SK-N-SH (cell line): ENCODE measurements around the gene MN1. TPM values are rescaled to one million over a fixed set of nuclear protein-coding genes. Genes with fewer than 3 reads are reported as not detected.

ENCODE experiments used
- CTCF ChIA-PET: fragments of 300-600, 350-600 bp; formaldehyde crosslinking; extraction: SDS; loops from one replicate; lab custom pipeline; 2021; lab: Yijun Ruan, JAX
- POLR2A ChIA-PET: fragments of 350-600 bp; sonication (Branson Sonifier 250); formaldehyde crosslinking; extraction: SDS; loops from one replicate; lab custom pipeline; 2020; ENCODE audit warnings: antibody characterized with exemption, inconsistent platforms; lab: Yijun Ruan, JAX
- DNase-seq: peaks from one replicate; pipeline ENCODE4 v3.0.0; 2012
- H2AFZ ChIP-seq: fragments of 200-600 bp; sonication (generic); 2 replicates; pipeline ENCODE4 v1.8.1; 2016; ENCODE audit warnings: antibody characterized with exemption, mild to moderate bottlenecking, low read depth
- H3F3A ChIP-seq: fragments of 200-600 bp; sonication (generic); replicated peaks from 2 replicates; pipeline ENCODE3; 2016; ENCODE audit warnings: antibody characterized with exemption, mild to moderate bottlenecking; ENCODE audit not compliant: insufficient read depth
- H3K27ac ChIP-seq, 2 experiments: fragments of 200-500 bp in 1 of 2; fragments of 200-600 bp in 1 of 2; sonication (Bioruptor generic) in 1 of 2; sonication (generic), shearing (Covaris generic) in 1 of 2; 2 replicates each; pipeline versions ENCODE4 v1.5.1 to v1.6.1; 2014 to 2016; ENCODE audit warnings: low read depth in 2 of 2, inconsistent platforms in 1 of 2, low read length in 1 of 2, mild to moderate bottlenecking in 1 of 2, mixed read lengths in 1 of 2
- H3K27me3 ChIP-seq: fragments of 200-600 bp; sonication (generic), shearing (Covaris generic); 2 replicates; pipeline ENCODE4 v1.6.1; 2016; ENCODE audit warnings: mixed run types; ENCODE audit not compliant: insufficient read depth
- H3K36me3 ChIP-seq, 2 experiments: fragments of 200-500 bp in 1 of 2; fragments of 200-600 bp in 1 of 2; sonication (Bioruptor generic) in 1 of 2; sonication (generic) in 1 of 2; replicated peaks in 1 of 2; 2 replicates each; pipeline versions ENCODE3 to v1.5.1; 2014 to 2016; ENCODE audit warnings: low read length in 1 of 2, mild to moderate bottlenecking in 1 of 2; ENCODE audit not compliant: insufficient read depth in 2 of 2, control insufficient read depth in 1 of 2
- H3K4me1 ChIP-seq, 2 experiments: fragments of 200-500 bp in 1 of 2; fragments of 200-600 bp in 1 of 2; sonication (Bioruptor generic) in 1 of 2; sonication (generic), shearing (Covaris generic) in 1 of 2; 2 replicates each; pipeline versions ENCODE4 v1.5.1 to v1.6.1; 2014 to 2016; ENCODE audit warnings: low read depth in 1 of 2, low read length in 1 of 2, mixed run types in 1 of 2; ENCODE audit not compliant: insufficient read depth in 2 of 2, control insufficient read depth in 1 of 2
- H3K4me2 ChIP-seq: fragments of 200-600 bp; sonication (generic), shearing (Covaris generic); 2 replicates; pipeline ENCODE4 v1.6.1; 2017; ENCODE audit warnings: mixed run types
- H3K4me3 ChIP-seq, 2 experiments: fragments of 200-500 bp in 1 of 2; fragments of 200-600 bp in 1 of 2; sonication (Bioruptor generic) in 1 of 2; sonication (generic), shearing (Covaris generic) in 1 of 2; 2 replicates each; pipeline versions ENCODE4 v1.5.1 to v1.8.1; 2014 to 2016; ENCODE audit warnings: low read depth in 2 of 2, inconsistent platforms in 1 of 2, low read length in 1 of 2, mild to moderate bottlenecking in 1 of 2, mixed read lengths in 1 of 2, moderate library complexity in 1 of 2
- H3K79me2 ChIP-seq: fragments of 200-600 bp; sonication (generic); 2 replicates; pipeline ENCODE4 v1.8.1; 2017; ENCODE audit warnings: mild to moderate bottlenecking; ENCODE audit not compliant: insufficient read depth
- H3K9ac ChIP-seq: fragments of 200-600 bp; sonication (generic); 2 replicates; pipeline ENCODE4 v1.6.1; 2017; ENCODE audit warnings: mixed run types
- H3K9me2 ChIP-seq: fragments of 200-600 bp; sonication (generic); 2 replicates; pipeline ENCODE4 v1.6.1; 2017; ENCODE audit warnings: mixed run types
- H3K9me3 ChIP-seq: fragments of 200-600 bp; sonication (generic); 2 replicates; pipeline ENCODE4 v1.6.1; 2017; ENCODE audit warnings: mixed run types, mild to moderate bottlenecking, moderate library complexity
- H4K20me1 ChIP-seq: fragments of 200-600 bp; sonication (generic); 2 replicates; pipeline ENCODE4 v1.6.1; 2017; ENCODE audit warnings: mild to moderate bottlenecking, mixed run types; ENCODE audit not compliant: insufficient read depth
- CHD2 ChIP-seq: fragments of 150-350 bp; IDR thresholded peaks from 2 replicates; pipeline ENCODE4 v1.6.1; 2018; ENCODE audit warnings: low read length; ENCODE audit not compliant: partially characterized antibody
- ELF1 ChIP-seq: IDR thresholded peaks from 2 replicates; pipeline ENCODE4 v1.4.0; 2012
- EZH2phosphoT487 ChIP-seq: fragments of 200-600 bp; sonication (generic); IDR thresholded peaks from 2 replicates; pipeline ENCODE4 v1.6.1; 2017; ENCODE audit warnings: low read depth, mixed run types, mild to moderate bottlenecking, antibody characterized with exemption, moderate library complexity, borderline replicate concordance
- FOXM1 ChIP-seq: IDR thresholded peaks from 2 replicates; pipeline ENCODE4 v1.4.0; 2012; ENCODE audit warnings: low read depth, mild to moderate bottlenecking
- GATA2 ChIP-seq: sonication (generic); formaldehyde crosslinking; IDR thresholded peaks from 2 replicates; pipeline ENCODE4 v1.5.0; 2020; ENCODE audit warnings: mild to moderate bottlenecking, missing genetic modification reagents
- JUND ChIP-seq: IDR thresholded peaks from 2 replicates; pipeline ENCODE4 v1.4.0; 2012
- MXI1 ChIP-seq: IDR thresholded peaks from 2 replicates; pipeline ENCODE4 v1.6.1; 2012; ENCODE audit warnings: mild to moderate bottlenecking, low read depth, low read length, improper control_type of control experiment
- POLR2AphosphoS5 ChIP-seq: IDR thresholded peaks from 2 replicates; pipeline ENCODE4 v1.6.1; 2012; ENCODE audit warnings: low read depth, low read length
- RFX5 ChIP-seq: IDR thresholded peaks from 2 replicates; pipeline ENCODE4 v1.6.1; 2012; ENCODE audit warnings: mild to moderate bottlenecking, improper control_type of control experiment, low read length
- RXRA ChIP-seq: IDR thresholded peaks from 2 replicates; pipeline ENCODE4 v1.4.0; 2012; ENCODE audit warnings: low read depth, mild to moderate bottlenecking, borderline replicate concordance
- SMC3 ChIP-seq: IDR thresholded peaks from 2 replicates; pipeline ENCODE4 v1.6.1; 2012; ENCODE audit warnings: low read depth, low read length, improper control_type of control experiment
- TAF1 ChIP-seq: IDR thresholded peaks from 2 replicates; pipeline ENCODE4 v1.6.1; 2012; ENCODE audit warnings: low read depth, mild to moderate bottlenecking, low read length, moderate library complexity, borderline replicate concordance
- TEAD4 ChIP-seq: IDR thresholded peaks from 2 replicates; pipeline ENCODE4 v1.4.0; 2012; ENCODE audit warnings: mild to moderate bottlenecking, borderline replicate concordance; ENCODE audit not compliant: insufficient read depth
- YY1 ChIP-seq: IDR thresholded peaks from 2 replicates; pipeline ENCODE4 v1.4.0; 2012; ENCODE audit warnings: low read depth, mild to moderate bottlenecking
- WGBS: methylation state at CpG from one replicate; pipeline ENCODE4 v1.1.6; 2017; ENCODE audit warnings: low lambda C conversion rate; 5-methylcytosine and 5-hydroxymethylcytosine counted together
- polyA plus RNA-seq, 3 experiments: library from polyadenylated mRNA; depleted of rRNA; stranded (reverse); fragments of >200 nt; gene quantifications; 2 replicates each; pipeline ENCODE4 v1.2.3, GENCODE V29; 2012
- TF ChIP-seq, protein P1 (sequence below): IDR thresholded peaks from 2 replicates; pipeline ENCODE4 v1.6.1; 2012; ENCODE audit warnings: mild to moderate bottlenecking, low read depth, low read length, moderate library complexity
- TF ChIP-seq, protein P2 (sequence below): fragments of 200-600 bp; sonication (generic); IDR thresholded peaks from 2 replicates; pipeline ENCODE4 v1.6.1; 2017; ENCODE audit warnings: antibody characterized with exemption, mild to moderate bottlenecking, moderate library complexity
- TF ChIP-seq, protein P3 (sequence below): IDR thresholded peaks from 2 replicates; pipeline ENCODE4 v1.4.0; 2012; ENCODE audit warnings: low read depth
- TF ChIP-seq, protein P4 (sequence below): fragments of 150-350 bp; IDR thresholded peaks from 2 replicates; pipeline ENCODE4 v1.6.1; 2017; ENCODE audit warnings: antibody characterized with exemption, low read length, low read depth, borderline replicate concordance
- TF ChIP-seq, protein P5 (sequence below): IDR thresholded peaks from 2 replicates; pipeline ENCODE4 v1.4.0; 2012; ENCODE audit warnings: low read depth, borderline replicate concordance

The MN1 gene
- polyA plus RNA-seq, 1 of the 3 experiments (the other 2 are of a cell fraction): 0.20 TPM

DNA sequence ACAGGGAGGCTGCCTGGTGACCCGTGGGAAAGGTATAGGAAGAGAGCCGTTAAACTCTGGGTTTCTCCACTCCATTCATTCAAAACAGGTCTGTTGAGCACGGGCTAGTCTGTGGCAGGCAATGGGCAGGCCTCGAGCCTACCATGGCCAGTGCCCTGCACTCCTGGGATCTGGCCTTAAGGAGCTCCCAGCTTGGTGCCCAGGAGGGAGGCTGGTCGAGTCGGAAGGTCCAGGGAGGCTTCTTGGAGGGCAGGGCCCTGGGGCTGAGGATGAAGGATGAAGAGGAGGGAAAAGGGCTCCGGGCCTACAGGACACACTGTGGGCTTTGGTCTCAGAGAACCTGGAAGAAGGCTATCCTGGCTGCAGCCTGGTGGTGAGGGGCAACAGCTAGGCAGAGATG lies 41.9 kb upstream of the MN1 start:
- no peaks in the 10 kb centered on the region for H3K9me3 ChIP-seq
- no peaks in the 10 kb centered on the region for H3K79me2 ChIP-seq
- no peaks in the 10 kb centered on the region for H3K9me2 ChIP-seq
- H3K27me3 ChIP-seq: no peaks in the 10 kb centered on the region
- 68% methylated on average over 6 of the region's 7 CpGs for WGBS
- peaks cover 8 to 56% of the 10 kb centered on the region in 2 experiments; a peak in 3 of 4 replicates for H3K4me1 ChIP-seq
- DNase-seq: no peak
- H3K4me2 ChIP-seq: no peak overlapping the region
- no peak overlapping the region for H3K9ac ChIP-seq
- POLR2A ChIA-PET: no interaction called here
- peak overlapping the region in 1 of 2 experiments; percentile 98; a peak in 2 of 4 replicates for H3K27ac ChIP-seq
- H3K36me3 ChIP-seq: peaks cover 5 to 13% of the 10 kb centered on the region in 2 experiments
- H4K20me1 ChIP-seq: no peaks in the 10 kb centered on the region
- H2AFZ ChIP-seq: no peak overlapping the region
- H3F3A ChIP-seq: no peaks in the 10 kb centered on the region
- CTCF ChIA-PET: interaction anchor here (0.7 to 1.5 kb wide), 6 partner anchors 10 to 38 kb away, joined by 3 to 7 read pairs (median 4); no protein-coding TSS in a partner anchor
- no peak overlapping the region for H3K4me3 ChIP-seq
- TF ChIP-seq YY1: no peak
- no peak for TF ChIP-seq MXI1
- TF ChIP-seq, protein P1, sequence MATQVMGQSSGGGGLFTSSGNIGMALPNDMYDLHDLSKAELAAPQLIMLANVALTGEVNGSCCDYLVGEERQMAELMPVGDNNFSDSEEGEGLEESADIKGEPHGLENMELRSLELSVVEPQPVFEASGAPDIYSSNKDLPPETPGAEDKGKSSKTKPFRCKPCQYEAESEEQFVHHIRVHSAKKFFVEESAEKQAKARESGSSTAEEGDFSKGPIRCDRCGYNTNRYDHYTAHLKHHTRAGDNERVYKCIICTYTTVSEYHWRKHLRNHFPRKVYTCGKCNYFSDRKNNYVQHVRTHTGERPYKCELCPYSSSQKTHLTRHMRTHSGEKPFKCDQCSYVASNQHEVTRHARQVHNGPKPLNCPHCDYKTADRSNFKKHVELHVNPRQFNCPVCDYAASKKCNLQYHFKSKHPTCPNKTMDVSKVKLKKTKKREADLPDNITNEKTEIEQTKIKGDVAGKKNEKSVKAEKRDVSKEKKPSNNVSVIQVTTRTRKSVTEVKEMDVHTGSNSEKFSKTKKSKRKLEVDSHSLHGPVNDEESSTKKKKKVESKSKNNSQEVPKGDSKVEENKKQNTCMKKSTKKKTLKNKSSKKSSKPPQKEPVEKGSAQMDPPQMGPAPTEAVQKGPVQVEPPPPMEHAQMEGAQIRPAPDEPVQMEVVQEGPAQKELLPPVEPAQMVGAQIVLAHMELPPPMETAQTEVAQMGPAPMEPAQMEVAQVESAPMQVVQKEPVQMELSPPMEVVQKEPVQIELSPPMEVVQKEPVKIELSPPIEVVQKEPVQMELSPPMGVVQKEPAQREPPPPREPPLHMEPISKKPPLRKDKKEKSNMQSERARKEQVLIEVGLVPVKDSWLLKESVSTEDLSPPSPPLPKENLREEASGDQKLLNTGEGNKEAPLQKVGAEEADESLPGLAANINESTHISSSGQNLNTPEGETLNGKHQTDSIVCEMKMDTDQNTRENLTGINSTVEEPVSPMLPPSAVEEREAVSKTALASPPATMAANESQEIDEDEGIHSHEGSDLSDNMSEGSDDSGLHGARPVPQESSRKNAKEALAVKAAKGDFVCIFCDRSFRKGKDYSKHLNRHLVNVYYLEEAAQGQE: no peak
- TF ChIP-seq, protein P2, sequence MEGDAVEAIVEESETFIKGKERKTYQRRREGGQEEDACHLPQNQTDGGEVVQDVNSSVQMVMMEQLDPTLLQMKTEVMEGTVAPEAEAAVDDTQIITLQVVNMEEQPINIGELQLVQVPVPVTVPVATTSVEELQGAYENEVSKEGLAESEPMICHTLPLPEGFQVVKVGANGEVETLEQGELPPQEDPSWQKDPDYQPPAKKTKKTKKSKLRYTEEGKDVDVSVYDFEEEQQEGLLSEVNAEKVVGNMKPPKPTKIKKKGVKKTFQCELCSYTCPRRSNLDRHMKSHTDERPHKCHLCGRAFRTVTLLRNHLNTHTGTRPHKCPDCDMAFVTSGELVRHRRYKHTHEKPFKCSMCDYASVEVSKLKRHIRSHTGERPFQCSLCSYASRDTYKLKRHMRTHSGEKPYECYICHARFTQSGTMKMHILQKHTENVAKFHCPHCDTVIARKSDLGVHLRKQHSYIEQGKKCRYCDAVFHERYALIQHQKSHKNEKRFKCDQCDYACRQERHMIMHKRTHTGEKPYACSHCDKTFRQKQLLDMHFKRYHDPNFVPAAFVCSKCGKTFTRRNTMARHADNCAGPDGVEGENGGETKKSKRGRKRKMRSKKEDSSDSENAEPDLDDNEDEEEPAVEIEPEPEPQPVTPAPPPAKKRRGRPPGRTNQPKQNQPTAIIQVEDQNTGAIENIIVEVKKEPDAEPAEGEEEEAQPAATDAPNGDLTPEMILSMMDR: no peak
- no peak for TF ChIP-seq FOXM1
- TF ChIP-seq, protein P3, sequence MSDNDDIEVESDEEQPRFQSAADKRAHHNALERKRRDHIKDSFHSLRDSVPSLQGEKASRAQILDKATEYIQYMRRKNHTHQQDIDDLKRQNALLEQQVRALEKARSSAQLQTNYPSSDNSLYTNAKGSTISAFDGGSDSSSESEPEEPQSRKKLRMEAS: no peak
- TF ChIP-seq TAF1: no peak
- no peak for TF ChIP-seq JUND
- TF ChIP-seq, protein P4, sequence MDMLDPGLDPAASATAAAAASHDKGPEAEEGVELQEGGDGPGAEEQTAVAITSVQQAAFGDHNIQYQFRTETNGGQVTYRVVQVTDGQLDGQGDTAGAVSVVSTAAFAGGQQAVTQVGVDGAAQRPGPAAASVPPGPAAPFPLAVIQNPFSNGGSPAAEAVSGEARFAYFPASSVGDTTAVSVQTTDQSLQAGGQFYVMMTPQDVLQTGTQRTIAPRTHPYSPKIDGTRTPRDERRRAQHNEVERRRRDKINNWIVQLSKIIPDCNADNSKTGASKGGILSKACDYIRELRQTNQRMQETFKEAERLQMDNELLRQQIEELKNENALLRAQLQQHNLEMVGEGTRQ: no peak
- TF ChIP-seq GATA2 (CRISPR knock-in tag): no peak
- TF ChIP-seq EZH2phosphoT487: no peak
- TF ChIP-seq POLR2AphosphoS5: no peak
- TF ChIP-seq RXRA: no peak
- TF ChIP-seq TEAD4: no peak
- no peak for TF ChIP-seq SMC3
- no peak for TF ChIP-seq CHD2
- TF ChIP-seq RFX5: no peak
- TF ChIP-seq ELF1: no peak
- TF ChIP-seq, protein P5, sequence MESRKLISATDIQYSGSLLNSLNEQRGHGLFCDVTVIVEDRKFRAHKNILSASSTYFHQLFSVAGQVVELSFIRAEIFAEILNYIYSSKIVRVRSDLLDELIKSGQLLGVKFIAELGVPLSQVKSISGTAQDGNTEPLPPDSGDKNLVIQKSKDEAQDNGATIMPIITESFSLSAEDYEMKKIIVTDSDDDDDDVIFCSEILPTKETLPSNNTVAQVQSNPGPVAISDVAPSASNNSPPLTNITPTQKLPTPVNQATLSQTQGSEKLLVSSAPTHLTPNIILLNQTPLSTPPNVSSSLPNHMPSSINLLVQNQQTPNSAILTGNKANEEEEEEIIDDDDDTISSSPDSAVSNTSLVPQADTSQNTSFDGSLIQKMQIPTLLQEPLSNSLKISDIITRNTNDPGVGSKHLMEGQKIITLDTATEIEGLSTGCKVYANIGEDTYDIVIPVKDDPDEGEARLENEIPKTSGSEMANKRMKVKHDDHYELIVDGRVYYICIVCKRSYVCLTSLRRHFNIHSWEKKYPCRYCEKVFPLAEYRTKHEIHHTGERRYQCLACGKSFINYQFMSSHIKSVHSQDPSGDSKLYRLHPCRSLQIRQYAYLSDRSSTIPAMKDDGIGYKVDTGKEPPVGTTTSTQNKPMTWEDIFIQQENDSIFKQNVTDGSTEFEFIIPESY: no peak
